Measurements from ENCODE around the gene POM121C. TPM values are rescaled to one million over a fixed set of nuclear protein-coding genes. Genes with fewer than 3 reads are reported as not detected.
"Not testable (repeated sequence)": the region's sequence is repeated elsewhere in the genome, so short reads cannot be mapped to it uniquely, and the experiment has no call there.

Gene POM121C
- total RNA-seq (10 to 100 TPM; 10.8 to 33.2 (median 19.9) TPM), polyA plus RNA-seq (10 to 100 TPM in 1 of 2 donors, 1 to 10 TPM in 1; 10.0 to 17.4 TPM)
- long read RNA-seq, donor 1, partial matches to known transcripts: 5 of 8 reads
- long read RNA-seq, donor 1, other reads (novel, unspliced or antisense): 3 of 8 reads
- long read RNA-seq, donor 2, partial matches to known transcripts: 12 of 15 reads
- long read RNA-seq, donor 2, other reads (novel, unspliced or antisense): 3 of 15 reads
- long read RNA-seq, donor 3, partial matches to known transcripts: 3 of 11 reads
- long read RNA-seq, donor 3, other reads (novel, unspliced or antisense): 8 of 11 reads

- Histone ChIP-seq H3K27ac (peak within 1 kb of the TSS; percentile 69 to 92 (median 86)), H3K36me3 (peaks cover 0 to 21% (median 4%) of the 10 kb centered on the region in 9 donors), H3K4me3 (peak within 1 kb of the TSS; percentile 53 to 89 (median 81))
- TF ChIP-seq POLR2A (IDR thresholded peaks at IDR 0.05): peak in 1 of 2 donors; percentile 69
- WGBS, 4 donors: 0 to 2% (median 0%) methylated on average over 21 to 49 of the region's 49 CpGs
- H3K27me3 ChIP-seq, H3K9me3 ChIP-seq, H3K4me1 ChIP-seq: not testable (repeated sequence)
- DNase-seq (peak; percentile 91 to 97 (median 95)), ATAC-seq (peak; percentile 100)
- intact Hi-C loops (cut with DNase I): loop anchor here in 1 of 10 donors (5.0 kb wide), 1 partner anchor 41 kb away; no protein-coding TSS in a partner anchor
Observed at GRCh38 chr7:75485979-75486643, at the start of gene POM121C. POM121C (minus strand) TSS chr7:75486299; CDS start chr7:75441496, 44,803 bp downstream.

GRCh38 chr7:75534727-75535307 lies 48.7 kb upstream of the POM121C start:
- peaks cover 0 to 46% (median 39%) of the 10 kb centered on the region in 9 donors for H3K36me3 ChIP-seq
- no peaks in the 10 kb centered on the region for H3K27me3 ChIP-seq
- WGBS, 4 donors: 76 to 82% (median 78%) methylated on average over 8 of the region's 8 CpGs
- no peak for ATAC-seq
- H3K9me3 ChIP-seq: no peaks in the 10 kb centered on the region
- no peak overlapping the region for H3K4me3 ChIP-seq
- no peak for DNase-seq
- intact Hi-C loops (cut with DNase I): loop anchor here in 4 of 10 donors (5.0 to 10.0 kb wide), 4 partner anchors 70 to 230 kb away; no protein-coding TSS in a partner anchor
- TF ChIP-seq POLR2A (IDR thresholded peaks at IDR 0.05) (no peak), CTCF (IDR thresholded peaks at IDR 0.05) (no peak)
- H3K4me1 ChIP-seq: peaks cover 0 to 8% (median 0%) of the 10 kb centered on the region in 12 donors
- H3K27ac ChIP-seq: peak overlapping the region in 1 of 12 donors; percentile 67

- TF ChIP-seq CTCF (IDR thresholded peaks at IDR 0.05) (no peak), POLR2A (IDR thresholded peaks at IDR 0.05) (no peak)
- H3K27ac ChIP-seq: no peak overlapping the region
- H3K4me1 ChIP-seq: peaks cover 0 to 8% (median 0%) of the 10 kb centered on the region in 12 donors
- peaks cover 0 to 37% (median 30%) of the 10 kb centered on the region in 9 donors for H3K36me3 ChIP-seq
- 91 to 96% (median 94%) methylated on average over 6 of the region's 6 CpGs for WGBS, 4 donors
- H3K9me3 ChIP-seq: no peaks in the 10 kb centered on the region
- no peaks in the 10 kb centered on the region for H3K27me3 ChIP-seq
- intact Hi-C loops (cut with DNase I): loop anchor here in 4 of 10 donors (5.0 to 10.0 kb wide), 3 partner anchors 71 to 231 kb away; no protein-coding TSS in a partner anchor
- no peak overlapping the region for H3K4me3 ChIP-seq
- ATAC-seq (no peak), DNase-seq (no peak)
Observed at GRCh38 chr7:75533926-75534325, 47.8 kb upstream of the POM121C start.

- Histone ChIP-seq H3K9me3 (no peaks in the 10 kb centered on the region), H3K4me3 (no peak overlapping the region), H3K27me3 (no peaks in the 10 kb centered on the region), H3K27ac (no peak overlapping the region), H3K36me3 (peaks cover 0 to 26% (median 19%) of the 10 kb centered on the region in 9 donors), H3K4me1 (peaks cover 0 to 14% (median 0%) of the 10 kb centered on the region in 12 donors)
- DNase-seq (no peak), ATAC-seq (no peak)
- TF ChIP-seq CTCF (IDR thresholded peaks at IDR 0.05) (no peak), POLR2A (IDR thresholded peaks at IDR 0.05) (no peak)
- 93 to 98% (median 98%) methylated on average over 4 of the region's 4 CpGs for WGBS, 4 donors
- intact Hi-C loops (cut with DNase I): loop anchor here in 4 of 10 donors (5.0 to 10.0 kb wide), 3 partner anchors 72 to 232 kb away; no protein-coding TSS in a partner anchor
Observed at GRCh38 chr7:75532639-75533038, 46.5 kb upstream of the POM121C start.

All from heart left ventricle (tissue), 16 donors.